HEK293 (cell line): Measurements from ENCODE around the gene SEMG2.

ENCODE experiments used
- CTCF ChIA-PET: fragments of 350-600 bp; formaldehyde crosslinking; extraction: SDS; loops from one replicate; lab custom pipeline; 2021; ENCODE audit warnings: antibody characterized with exemption; lab: Yijun Ruan, JAX
- POLR2A ChIA-PET: fragments of 300-600 bp; formaldehyde crosslinking; extraction: SDS; loops from one replicate; lab custom pipeline; 2020; ENCODE audit warnings: antibody characterized with exemption, inconsistent platforms; lab: Yijun Ruan, JAX
- H3K27ac ChIP-seq: fragments of 200-500 bp; sonication (Bioruptor generic); 2 replicates; pipeline ENCODE4 v1.5.1; 2014; ENCODE audit warnings: low read depth, low read length, control low read depth, inconsistent platforms; ENCODE audit errors: extremely low read depth
- H3K36me3 ChIP-seq, 2 experiments: fragments of 200-500 bp in 1 of 2; sonication (Bioruptor generic) in 1 of 2; 1 replicate in 1 of 2; 2 replicates in 1 of 2; pipeline ENCODE4 v1.5.1; 2014 to 2017; ENCODE audit warnings: inconsistent platforms in 2 of 2, low read length in 2 of 2; ENCODE audit not compliant: control insufficient read depth in 2 of 2, insufficient read depth in 1 of 2
- H3K4me1 ChIP-seq: fragments of 200-500 bp; sonication (Bioruptor generic); 2 replicates; pipeline ENCODE4 v1.5.1; 2014; ENCODE audit warnings: mild to moderate bottlenecking, low read length, inconsistent platforms; ENCODE audit not compliant: control insufficient read depth, insufficient read depth
- H3K4me3 ChIP-seq: 2 replicates; pipeline ENCODE4 v1.5.1; 2011; ENCODE audit warnings: low read depth, mild to moderate bottlenecking, control low read depth, low read length, moderate library complexity
- H3K9me3 ChIP-seq: fragments of 200-500 bp; sonication (Bioruptor generic); 2 replicates; pipeline ENCODE4 v1.5.1; 2014; ENCODE audit warnings: low read depth, low read length, inconsistent platforms; ENCODE audit not compliant: control insufficient read depth, insufficient read depth
- BCL11A ChIP-seq: fragments of 450-650 bp; formaldehyde crosslinking; IDR thresholded peaks from 2 replicates; pipeline ENCODE4 v1.5.1; 2016; ENCODE audit warnings: low read depth, missing biosample characterization, missing genetic modification characterization
- CTCF ChIP-seq: fragments of 450-650 bp; formaldehyde crosslinking; IDR thresholded peaks from 2 replicates; pipeline ENCODE4 v1.5.1; 2016; ENCODE audit warnings: missing biosample characterization, missing genetic modification characterization
- GFI1B ChIP-seq: fragments of 450-650 bp; formaldehyde crosslinking; IDR thresholded peaks from 2 replicates; pipeline ENCODE4 v1.5.1; 2016; ENCODE audit warnings: missing biosample characterization, missing genetic modification characterization
- MYNN ChIP-seq: fragments of 450-650 bp; formaldehyde crosslinking; IDR thresholded peaks from 2 replicates; pipeline ENCODE4 v1.5.1; 2016; ENCODE audit warnings: missing biosample characterization, missing genetic modification characterization, borderline replicate concordance
- SCRT2 ChIP-seq: fragments of 450-650 bp; formaldehyde crosslinking; IDR thresholded peaks from 2 replicates; pipeline ENCODE4 v1.5.1; 2016; ENCODE audit warnings: missing biosample characterization, missing genetic modification characterization
- SP3 ChIP-seq: fragments of 450-650 bp; formaldehyde crosslinking; IDR thresholded peaks from 2 replicates; pipeline ENCODE4 v1.5.1; 2016; ENCODE audit warnings: missing biosample characterization, missing genetic modification characterization
- WT1 ChIP-seq: fragments of 450-650 bp; formaldehyde crosslinking; IDR thresholded peaks from 2 replicates; pipeline ENCODE4 v1.5.1; 2016; ENCODE audit warnings: missing biosample characterization, missing genetic modification characterization
- YY2 ChIP-seq: fragments of 450-650 bp; formaldehyde crosslinking; IDR thresholded peaks from 2 replicates; pipeline ENCODE4 v1.5.1; 2016; ENCODE audit warnings: missing biosample characterization, missing genetic modification characterization
- ZBTB49 ChIP-seq: fragments of 450-650 bp; formaldehyde crosslinking; IDR thresholded peaks from 2 replicates; pipeline ENCODE4 v1.5.1; 2016; ENCODE audit warnings: missing biosample characterization, missing genetic modification characterization, low read depth
- ZBTB8A ChIP-seq: fragments of 450-650 bp; formaldehyde crosslinking; IDR thresholded peaks from 2 replicates; pipeline ENCODE4 v1.5.1; 2016; ENCODE audit warnings: missing biosample characterization, missing genetic modification characterization
- ZNF248 ChIP-seq: fragments of 450-650 bp; formaldehyde crosslinking; IDR thresholded peaks from 2 replicates; pipeline ENCODE4 v1.5.1; 2017; ENCODE audit warnings: missing biosample characterization, missing genetic modification characterization
- ZNF529 ChIP-seq: fragments of 450-650 bp; formaldehyde crosslinking; IDR thresholded peaks from 2 replicates; pipeline ENCODE4 v1.5.1; 2017; ENCODE audit warnings: missing genetic modification characterization, missing biosample characterization; ENCODE audit not compliant: insufficient replicate concordance
- ZNF785 ChIP-seq: fragments of 450-650 bp; formaldehyde crosslinking; IDR thresholded peaks from 2 replicates; pipeline ENCODE4 v1.5.1; 2016; ENCODE audit warnings: missing biosample characterization, missing genetic modification characterization
- TF ChIP-seq, protein P1 (sequence below): fragments of 450-650 bp; formaldehyde crosslinking; IDR thresholded peaks from 2 replicates; pipeline ENCODE4; 2016; ENCODE audit warnings: missing biosample characterization, missing genetic modification characterization
- TF ChIP-seq, protein P2 (sequence below): fragments of 450-650 bp; formaldehyde crosslinking; IDR thresholded peaks from 2 replicates; pipeline ENCODE4 v1.5.1; 2017; ENCODE audit warnings: missing biosample characterization, mild to moderate bottlenecking, missing genetic modification characterization, moderate library complexity

The SEMG2 gene

DNA sequence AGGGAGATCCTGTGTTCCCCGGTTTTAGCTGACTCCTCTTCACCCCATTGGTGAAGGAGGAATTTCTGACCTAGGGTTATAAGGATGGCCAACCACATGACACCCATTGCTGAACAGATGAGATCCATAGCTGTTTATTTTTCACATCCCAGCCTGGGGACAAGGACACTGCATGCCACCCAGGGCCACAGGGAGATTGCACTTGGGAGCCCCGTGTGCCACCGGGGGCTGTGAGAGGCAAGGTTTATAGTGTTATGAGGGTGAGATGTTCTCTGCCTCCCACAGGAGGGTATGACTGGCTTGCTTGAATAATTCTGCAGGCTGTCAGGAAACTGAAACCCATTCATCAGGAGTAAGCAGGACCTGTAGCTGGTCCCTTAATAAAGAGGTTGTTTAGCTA is 47.9 kb downstream of the SEMG2 start (continued):
- TF ChIP-seq WT1 (tag by site-specific recombination), result no peak
- TF ChIP-seq BCL11A (tag by site-specific recombination), result no peak
- no peak for TF ChIP-seq MYNN (tag by site-specific recombination)

GRCh38 chr20:45269754-45270270 is 48.6 kb downstream of the SEMG2 start:
- H3K36me3 ChIP-seq, result no peaks in the 10 kb centered on the region
- CTCF ChIA-PET, result interaction anchor here (1.4 kb wide), 1 partner anchor 14 kb away, joined by 3 read pairs; no protein-coding TSS in a partner anchor
- no peak for TF ChIP-seq SP3
- TF ChIP-seq ZNF248 (tag by site-specific recombination), result no peak
- no peak for TF ChIP-seq YY2
- TF ChIP-seq, protein P1, sequence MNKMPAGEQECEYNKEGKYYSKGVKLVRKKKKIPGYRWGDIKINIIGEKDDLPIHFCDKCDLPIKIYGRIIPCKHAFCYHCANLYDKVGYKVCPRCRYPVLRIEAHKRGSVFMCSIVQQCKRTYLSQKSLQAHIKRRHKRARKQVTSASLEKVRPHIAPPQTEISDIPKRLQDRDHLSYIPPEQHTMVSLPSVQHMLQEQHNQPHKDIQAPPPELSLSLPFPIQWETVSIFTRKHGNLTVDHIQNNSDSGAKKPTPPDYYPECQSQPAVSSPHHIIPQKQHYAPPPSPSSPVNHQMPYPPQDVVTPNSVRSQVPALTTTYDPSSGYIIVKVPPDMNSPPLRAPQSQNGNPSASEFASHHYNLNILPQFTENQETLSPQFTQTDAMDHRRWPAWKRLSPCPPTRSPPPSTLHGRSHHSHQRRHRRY, result no peak
- no peak for TF ChIP-seq ZBTB8A (tag by site-specific recombination)
- TF ChIP-seq SCRT2 (tag by site-specific recombination), result no peak
- no peak for TF ChIP-seq CTCF
- TF ChIP-seq BCL11A (tag by site-specific recombination), result no peak
- no peak for TF ChIP-seq ZNF785
- TF ChIP-seq ZBTB49 (tag by site-specific recombination), result no peak
- TF ChIP-seq, protein P2, sequence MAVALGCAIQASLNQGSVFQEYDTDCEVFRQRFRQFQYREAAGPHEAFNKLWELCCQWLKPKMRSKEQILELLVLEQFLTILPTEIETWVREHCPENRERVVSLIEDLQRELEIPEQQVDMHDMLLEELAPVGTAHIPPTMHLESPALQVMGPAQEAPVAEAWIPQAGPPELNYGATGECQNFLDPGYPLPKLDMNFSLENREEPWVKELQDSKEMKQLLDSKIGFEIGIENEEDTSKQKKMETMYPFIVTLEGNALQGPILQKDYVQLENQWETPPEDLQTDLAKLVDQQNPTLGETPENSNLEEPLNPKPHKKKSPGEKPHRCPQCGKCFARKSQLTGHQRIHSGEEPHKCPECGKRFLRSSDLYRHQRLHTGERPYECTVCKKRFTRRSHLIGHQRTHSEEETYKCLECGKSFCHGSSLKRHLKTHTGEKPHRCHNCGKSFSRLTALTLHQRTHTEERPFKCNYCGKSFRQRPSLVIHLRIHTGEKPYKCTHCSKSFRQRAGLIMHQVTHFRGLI (tag by site-specific recombination), result no peak
- no peak for TF ChIP-seq ZNF529 (tag by site-specific recombination)
- TF ChIP-seq GFI1B, result no peak
- TF ChIP-seq, all 188 proteins: peak for 0
- no peaks in the 10 kb centered on the region for H3K9me3 ChIP-seq
- H3K4me3 ChIP-seq, result no peak overlapping the region
- H3K4me1 ChIP-seq, result no peaks in the 10 kb centered on the region
- no peak overlapping the region for H3K27ac ChIP-seq
- POLR2A ChIA-PET, result no interaction called here
